H9 (cell line): ENCODE data around the gene COPS9. TPM values are rescaled to one million over a fixed set of nuclear protein-coding genes. Genes with fewer than 3 reads are reported as not detected.
A peak's percentile ranks its signal among the peaks of the same experiment; 100 is the strongest.

ENCODE experiments used
- DNase-seq: peaks from one replicate; pipeline ENCODE4 v3.0.0-alpha.2; 2017
- H2AFZ ChIP-seq: one replicate; pipeline ENCODE4 v1.6.1; 2013; ENCODE audit warnings: mild to moderate bottlenecking, low read length, control low read depth, moderate library complexity
- H2AK5ac ChIP-seq: 2 replicates; pipeline ENCODE4 v1.6.1; 2013; ENCODE audit warnings: low read length, control low read depth, mixed read lengths; ENCODE audit not compliant: insufficient read length
- H2BK120ac ChIP-seq: one replicate; pipeline ENCODE4 v1.6.1; 2013; ENCODE audit warnings: low read depth, mild to moderate bottlenecking, low read length, control low read depth, inconsistent platforms; ENCODE audit not compliant: poor library complexity, severe bottlenecking
- H2BK12ac ChIP-seq: 2 replicates; pipeline ENCODE4 v1.6.1; 2013; ENCODE audit warnings: low read length, control low read depth, mixed read lengths, low read depth; ENCODE audit not compliant: insufficient read length
- H2BK15ac ChIP-seq: 2 replicates; pipeline ENCODE4 v1.6.1; 2013; ENCODE audit warnings: low read depth, low read length, control low read depth
- H2BK20ac ChIP-seq: one replicate; pipeline ENCODE4 v1.6.1; 2013; ENCODE audit warnings: low read depth, mild to moderate bottlenecking, low read length, control low read depth, inconsistent platforms; ENCODE audit not compliant: poor library complexity, severe bottlenecking
- H2BK5ac ChIP-seq: 2 replicates; pipeline ENCODE4 v1.6.1; 2013; ENCODE audit warnings: low read length, control low read depth, mixed read lengths; ENCODE audit not compliant: insufficient read length
- H3K14ac ChIP-seq: 2 replicates; pipeline ENCODE4 v1.6.1; 2013; ENCODE audit warnings: low read length, control low read depth; ENCODE audit not compliant: insufficient read depth
- H3K18ac ChIP-seq: 2 replicates; pipeline ENCODE4 v1.6.1; 2013; ENCODE audit warnings: low read depth, mild to moderate bottlenecking, mixed read lengths, low read length, control low read depth; ENCODE audit not compliant: insufficient read length
- H3K23ac ChIP-seq: 2 replicates; pipeline ENCODE4 v1.6.1; 2013; ENCODE audit warnings: low read length, control low read depth, mixed read lengths, low read depth; ENCODE audit not compliant: insufficient read length
- H3K23me2 ChIP-seq: 2 replicates; pipeline ENCODE4 v1.6.1; 2013; ENCODE audit warnings: low read depth, mild to moderate bottlenecking, mixed read lengths, low read length, control low read depth; ENCODE audit not compliant: insufficient read length, poor library complexity, severe bottlenecking
- H3K27ac ChIP-seq: 2 replicates; pipeline ENCODE4 v1.5.1; 2013; ENCODE audit warnings: low read length, control low read depth, mixed read lengths, low read depth; ENCODE audit not compliant: insufficient read length
- H3K27me3 ChIP-seq: 2 replicates; pipeline ENCODE4 v1.6.1; 2013; ENCODE audit warnings: low read length, control low read depth, inconsistent platforms; ENCODE audit not compliant: insufficient read depth
- H3K4ac ChIP-seq: 2 replicates; pipeline ENCODE4 v1.6.1; 2013; ENCODE audit warnings: low read depth, mild to moderate bottlenecking, control low read depth, inconsistent platforms, low read length, moderate library complexity
- H3K4me1 ChIP-seq: 2 replicates; pipeline ENCODE4 v1.6.1; 2013; ENCODE audit warnings: low read length, control low read depth, inconsistent platforms; ENCODE audit not compliant: insufficient read depth
- H3K4me2 ChIP-seq: 2 replicates; pipeline ENCODE4 v1.6.1; 2013; ENCODE audit warnings: low read length, control low read depth, mixed read lengths; ENCODE audit not compliant: insufficient read length, insufficient read depth
- H3K56ac ChIP-seq: 2 replicates; pipeline ENCODE4 v1.6.1; 2013; ENCODE audit warnings: low read depth, mild to moderate bottlenecking, mixed read lengths, low read length, control low read depth; ENCODE audit not compliant: insufficient read length
- H3K79me1 ChIP-seq: 2 replicates; pipeline ENCODE4 v1.6.1; 2013; ENCODE audit warnings: low read depth, mild to moderate bottlenecking, moderate library complexity, low read length, control low read depth, inconsistent platforms; ENCODE audit not compliant: insufficient read depth, poor library complexity, severe bottlenecking
- H3K79me2 ChIP-seq: 2 replicates; pipeline ENCODE4 v1.6.1; 2013; ENCODE audit warnings: low read length, control low read depth, inconsistent platforms; ENCODE audit not compliant: insufficient read depth
- H3K9ac ChIP-seq: 2 replicates; pipeline ENCODE4 v1.6.1; 2013; ENCODE audit warnings: low read length, control low read depth, mixed read lengths; ENCODE audit not compliant: insufficient read length; ENCODE audit errors: extremely low read depth
- H3K9me3 ChIP-seq: one replicate; pipeline ENCODE4 v1.6.1; 2013; ENCODE audit warnings: low read depth, low read length, inconsistent platforms; ENCODE audit not compliant: control insufficient read depth
- H3T11ph ChIP-seq: one replicate; pipeline ENCODE4 v1.6.1; 2013; ENCODE audit warnings: mild to moderate bottlenecking, low read length, control low read depth, inconsistent platforms
- H4K20me1 ChIP-seq: one replicate; pipeline ENCODE4 v1.6.1; 2013; ENCODE audit not compliant: control insufficient read depth, insufficient read length, insufficient read depth
- H4K5ac ChIP-seq: 2 replicates; pipeline ENCODE4 v1.6.1; 2013; ENCODE audit warnings: low read depth, mild to moderate bottlenecking, mixed read lengths, low read length, control low read depth; ENCODE audit not compliant: insufficient read length
- H4K8ac ChIP-seq: replicated peaks from 2 replicates; pipeline ENCODE4 v1.6.1; 2013; ENCODE audit warnings: low read length, control low read depth, mixed read lengths, low read depth; ENCODE audit not compliant: insufficient read length
- H4K91ac ChIP-seq: 2 replicates; pipeline ENCODE4 v1.6.1; 2013; ENCODE audit warnings: low read depth, mild to moderate bottlenecking, moderate library complexity, mixed read lengths, low read length, control low read depth; ENCODE audit not compliant: insufficient read length
- H3K27ac Mint-ChIP-seq, 3 experiments: 2 replicates in 2 of 3; 3 replicates in 1 of 3; pipeline ENCODE4 v1.8.0; 2020 to 2021; ENCODE audit warnings: mixed read lengths in 3 of 3, mild to moderate bottlenecking in 1 of 3, moderate library complexity in 1 of 3
- H3K27me3 Mint-ChIP-seq: 2 replicates; pipeline ENCODE4 v1.8.0; 2021; ENCODE audit warnings: low read depth, mild to moderate bottlenecking, moderate library complexity, mixed read lengths
- H3K36me3 Mint-ChIP-seq, 3 experiments: 2 replicates in 2 of 3; 3 replicates in 1 of 3; pipeline ENCODE4 v1.8.0; 2020 to 2021; ENCODE audit warnings: low read depth in 3 of 3, mixed read lengths in 3 of 3; ENCODE audit not compliant: insufficient read depth in 1 of 3
- H3K4me1 Mint-ChIP-seq, 2 experiments: 2 replicates each; pipeline ENCODE4 v1.8.0; 2020; ENCODE audit warnings: mixed read lengths in 2 of 2
- H3K4me3 Mint-ChIP-seq, 2 experiments: 2 replicates in 1 of 2; 3 replicates in 1 of 2; pipeline ENCODE4 v1.8.0; 2020 to 2021; ENCODE audit warnings: mild to moderate bottlenecking in 2 of 2, mixed read lengths in 2 of 2, moderate library complexity in 1 of 2
- H3K9me3 Mint-ChIP-seq, 2 experiments: 2 replicates in 1 of 2; 3 replicates in 1 of 2; pipeline ENCODE4 v1.8.0; 2020; ENCODE audit warnings: mild to moderate bottlenecking in 2 of 2, mixed read lengths in 2 of 2, moderate library complexity in 1 of 2
- WGBS: extraction: QIAGEN DNeasy Blood & Tissue Kit; methylation state at CpG from one replicate; pipeline ENCODE4 v1.1.7; 2013; ENCODE audit warnings: missing lambda C conversion rate, low lambda C conversion rate, mixed read lengths; ENCODE audit not compliant: insufficient read length; ENCODE audit errors: extremely low coverage; 5-methylcytosine and 5-hydroxymethylcytosine counted together
- total RNA-seq: library from RNA; stranded (reverse); gene quantifications from 2 replicates; pipeline ENCODE4 v1.2.1, GENCODE V29; 2021
- TF ChIP-seq, protein P1 (sequence below): fragments of 200-600 bp; sonication (generic); conservative IDR thresholded peaks from 3 replicates; pipeline ENCODE4 v1.8.0; 2021; ENCODE audit warnings: antibody characterized with exemption, mild to moderate bottlenecking

COPS9 gene
- total RNA-seq, 1 experiment from 2014 or later: 142 TPM

DNA sequence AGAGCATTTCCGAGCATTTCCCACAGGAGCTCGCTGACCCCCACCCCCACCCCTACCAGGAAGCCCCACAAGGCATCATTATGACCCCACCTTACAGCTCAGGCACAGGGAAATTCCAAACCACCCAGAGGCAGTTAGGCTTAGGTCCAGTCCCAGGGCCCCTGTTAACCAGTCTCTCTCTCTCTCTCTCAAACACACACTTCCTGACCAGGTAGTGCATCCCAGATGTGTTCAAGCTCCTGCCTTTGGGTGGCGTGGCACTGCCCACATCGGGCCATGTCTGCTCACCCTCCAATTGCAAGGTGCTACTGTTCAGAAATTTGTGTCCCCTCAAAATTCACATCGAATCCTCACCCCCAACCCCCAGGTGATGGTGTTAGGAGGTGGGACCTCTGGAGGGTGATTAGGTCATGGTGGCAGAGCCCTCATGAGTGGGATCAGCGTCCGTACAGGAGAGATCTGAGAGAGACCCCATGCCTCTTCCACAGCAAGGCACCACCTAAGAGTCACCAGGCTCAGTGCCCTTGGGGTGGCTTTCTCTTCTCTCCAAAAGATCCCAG lies 8.8 kb downstream of the COPS9 start:
- Histone ChIP-seq H3K27me3 (no peaks in the 10 kb centered on the region), H3K4me2 (no peak overlapping the region), H3K79me1 (no peaks in the 10 kb centered on the region), H3K56ac (no peak overlapping the region), H3K18ac (no peak overlapping the region), H3K79me2 (no peaks in the 10 kb centered on the region), H3K23me2 (no peaks in the 10 kb centered on the region), H2AK5ac (no peak overlapping the region), H2BK15ac (no peak overlapping the region), H3K14ac (no peak overlapping the region), H4K5ac (no peak overlapping the region), H2BK5ac (no peak overlapping the region), H3K4me1 (no peaks in the 10 kb centered on the region), H2BK20ac (no peak overlapping the region), H2BK12ac (no peak overlapping the region), H4K8ac (no peak overlapping the region), H3T11ph (no peak overlapping the region), H4K20me1 (no peaks in the 10 kb centered on the region), H2BK120ac (no peak overlapping the region), H3K9me3 (no peaks in the 10 kb centered on the region), H3K9ac (no peak overlapping the region), H3K4ac (no peak overlapping the region), H3K23ac (no peak overlapping the region), H3K27ac (no peak overlapping the region), H2AFZ (no peak overlapping the region), H4K91ac (no peak overlapping the region)
- no peak overlapping the region for H3K4me3 Mint-ChIP-seq
- peaks cover 34 to 60% (median 53%) of the 10 kb centered on the region in 3 experiments for H3K36me3 Mint-ChIP-seq
- H3K27ac Mint-ChIP-seq: 0 out of 7 replicates have a peak overlapping the region, but pooled peaks of 1 of the 3 experiments have one; percentile 71
- DNase-seq: peak; percentile 10
- H3K9me3 Mint-ChIP-seq: no peaks in the 10 kb centered on the region
- H3K4me1 Mint-ChIP-seq: no peaks in the 10 kb centered on the region
- TF ChIP-seq, protein P1, sequence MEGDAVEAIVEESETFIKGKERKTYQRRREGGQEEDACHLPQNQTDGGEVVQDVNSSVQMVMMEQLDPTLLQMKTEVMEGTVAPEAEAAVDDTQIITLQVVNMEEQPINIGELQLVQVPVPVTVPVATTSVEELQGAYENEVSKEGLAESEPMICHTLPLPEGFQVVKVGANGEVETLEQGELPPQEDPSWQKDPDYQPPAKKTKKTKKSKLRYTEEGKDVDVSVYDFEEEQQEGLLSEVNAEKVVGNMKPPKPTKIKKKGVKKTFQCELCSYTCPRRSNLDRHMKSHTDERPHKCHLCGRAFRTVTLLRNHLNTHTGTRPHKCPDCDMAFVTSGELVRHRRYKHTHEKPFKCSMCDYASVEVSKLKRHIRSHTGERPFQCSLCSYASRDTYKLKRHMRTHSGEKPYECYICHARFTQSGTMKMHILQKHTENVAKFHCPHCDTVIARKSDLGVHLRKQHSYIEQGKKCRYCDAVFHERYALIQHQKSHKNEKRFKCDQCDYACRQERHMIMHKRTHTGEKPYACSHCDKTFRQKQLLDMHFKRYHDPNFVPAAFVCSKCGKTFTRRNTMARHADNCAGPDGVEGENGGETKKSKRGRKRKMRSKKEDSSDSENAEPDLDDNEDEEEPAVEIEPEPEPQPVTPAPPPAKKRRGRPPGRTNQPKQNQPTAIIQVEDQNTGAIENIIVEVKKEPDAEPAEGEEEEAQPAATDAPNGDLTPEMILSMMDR: no peak
- no CpG with 5 or more reads among the region's 7 CpGs for WGBS
- no peaks in the 10 kb centered on the region; the same call in 1 of the 2 replicates for H3K27me3 Mint-ChIP-seq
